SK-N-SH treated with all-trans-retinoic acid at 6 μM for 48 hours (cell line): ENCODE data around the gene ANKEF1.

ENCODE experiments used
- CSDC2 ChIP-seq: fragments of 250-450 bp; sonication (Bioruptor Pico); IDR thresholded peaks from 2 replicates; pipeline ENCODE4 v1.5.0; 2020; ENCODE audit warnings: mild to moderate bottlenecking, moderate library complexity
- OSR1 ChIP-seq: fragments of 250-450 bp; sonication (Bioruptor Pico); IDR thresholded peaks from 2 replicates; pipeline ENCODE4 v1.8.0; 2022; ENCODE audit warnings: moderate library complexity, mild to moderate bottlenecking, inconsistent platforms
- SNAI2 ChIP-seq: fragments of 250-450 bp; sonication (Bioruptor Pico); IDR thresholded peaks from 2 replicates; pipeline ENCODE4 v1.5.0; 2020; ENCODE audit warnings: mild to moderate bottlenecking, moderate library complexity
- TOX ChIP-seq: fragments of 250-450 bp; sonication (Bioruptor Pico); IDR thresholded peaks from 2 replicates; pipeline ENCODE4 v1.8.0; 2021; ENCODE audit warnings: mild to moderate bottlenecking, moderate library complexity, borderline replicate concordance
- ZC3H10 ChIP-seq: fragments of 250-450 bp; sonication (Bioruptor Pico); IDR thresholded peaks from 2 replicates; pipeline ENCODE4 v1.5.1; 2021; ENCODE audit warnings: mild to moderate bottlenecking, moderate library complexity
- ZFP3 ChIP-seq: fragments of 250-450 bp; sonication (Bioruptor Pico); IDR thresholded peaks from 2 replicates; pipeline ENCODE4 v1.5.0; 2020; ENCODE audit warnings: mild to moderate bottlenecking, moderate library complexity
- ZFP30 ChIP-seq: fragments of 450-650 bp; formaldehyde crosslinking; IDR thresholded peaks from 2 replicates; pipeline ENCODE4 v1.5.0; 2022; ENCODE audit warnings: mild to moderate bottlenecking, moderate library complexity
- TF ChIP-seq, protein P1 (sequence below): fragments of 250-450 bp; sonication (Bioruptor Pico); IDR thresholded peaks from 2 replicates; pipeline ENCODE4 v1.5.1; 2021; ENCODE audit warnings: mild to moderate bottlenecking, moderate library complexity

- no peak for TF ChIP-seq TOX (CRISPR knock-in tag)
- no peak for TF ChIP-seq ZFP3 (CRISPR knock-in tag)
- TF ChIP-seq SNAI2 (CRISPR knock-in tag), result no peak
- no peak for TF ChIP-seq CSDC2
- no peak for TF ChIP-seq ZC3H10
- TF ChIP-seq OSR1 (CRISPR knock-in tag), result no peak
- TF ChIP-seq, protein P1, sequence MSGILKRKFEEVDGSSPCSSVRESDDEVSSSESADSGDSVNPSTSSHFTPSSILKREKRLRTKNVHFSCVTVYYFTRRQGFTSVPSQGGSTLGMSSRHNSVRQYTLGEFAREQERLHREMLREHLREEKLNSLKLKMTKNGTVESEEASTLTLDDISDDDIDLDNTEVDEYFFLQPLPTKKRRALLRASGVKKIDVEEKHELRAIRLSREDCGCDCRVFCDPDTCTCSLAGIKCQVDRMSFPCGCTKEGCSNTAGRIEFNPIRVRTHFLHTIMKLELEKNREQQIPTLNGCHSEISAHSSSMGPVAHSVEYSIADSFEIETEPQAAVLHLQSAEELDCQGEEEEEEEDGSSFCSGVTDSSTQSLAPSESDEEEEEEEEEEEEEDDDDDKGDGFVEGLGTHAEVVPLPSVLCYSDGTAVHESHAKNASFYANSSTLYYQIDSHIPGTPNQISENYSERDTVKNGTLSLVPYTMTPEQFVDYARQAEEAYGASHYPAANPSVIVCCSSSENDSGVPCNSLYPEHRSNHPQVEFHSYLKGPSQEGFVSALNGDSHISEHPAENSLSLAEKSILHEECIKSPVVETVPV (CRISPR knock-in tag), result no peak
- TF ChIP-seq ZFP30 (CRISPR knock-in tag), result no peak
These were observed 70.3 kb downstream of the ANKEF1 start for GRCh38 chr20:10105046-10105445.
